Left colon (tissue), 2 donors: ENCODE results near the gene DOCK10. TPM values are rescaled to one million over a fixed set of nuclear protein-coding genes. Genes with fewer than 3 reads are reported as not detected.
"Not testable (repeated sequence)": the region's sequence is repeated elsewhere in the genome, so short reads cannot be mapped to it uniquely, and the experiment has no call there.

ENCODE experiments used
- ATAC-seq: fragments of 200-7000 bp; cut with Tn5 transposase; one replicate; pipeline ENCODE4 v1.9.1; 2020; ENCODE audit warnings: mild to moderate bottlenecking, moderate library complexity
- DNase-seq, 2 donors: peaks; one replicate each; pipeline ENCODE4 v3.0.0-alpha.2; 2020
- intact Hi-C, 2 donors: fragments of 100-400 bp; cut with DNase I in 1 of 2; cut with micrococcal nuclease in 1 of 2; formaldehyde crosslinking; loops; one replicate each; pipeline versions ENCODE4 v1.11.2 to v1.14.0; 2022; cut with DNase I, micrococcal nuclease
- total RNA-seq, 2 donors: library from RNA; stranded (reverse); fragmentation: NEBNext Ultra II Directional; extraction: Animal tissue kit (Norgen Biotek cat#: 25700); gene quantifications; one replicate each; pipeline ENCODE4 v1.2.1, GENCODE V29; 2021
- donor health status: DM: no; HTN: no; CAD: no.
- donor health status: DM: yes; HTN: yes; CAD: no.

Gene DOCK10
- total RNA-seq, 2 donors from 2014 or later: 11.9 to 14.0 TPM

DNA sequence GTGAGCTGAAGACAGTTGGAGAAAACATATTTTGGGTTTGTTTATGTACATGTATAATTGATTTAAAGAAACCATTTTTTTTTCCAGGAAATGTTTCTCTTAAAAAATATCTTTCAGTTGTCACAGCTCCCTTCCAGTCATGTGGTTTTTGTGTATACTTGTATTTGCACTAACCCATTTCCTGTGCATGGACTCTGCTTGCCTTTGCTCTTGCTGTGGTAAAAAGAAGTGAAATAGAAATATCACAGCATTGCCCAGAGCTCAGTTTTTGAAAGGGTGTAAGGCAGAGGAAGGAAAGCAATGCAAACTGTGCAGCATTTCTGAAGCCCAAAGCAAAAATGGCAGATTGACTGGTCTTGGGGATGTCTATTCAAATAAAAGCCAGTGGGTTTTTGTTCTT lies 10.4 kb upstream of the DOCK10 start:
- no peak for DNase-seq
- ATAC-seq: peak; percentile 33
- intact Hi-C loops: no loop called here

DNA sequence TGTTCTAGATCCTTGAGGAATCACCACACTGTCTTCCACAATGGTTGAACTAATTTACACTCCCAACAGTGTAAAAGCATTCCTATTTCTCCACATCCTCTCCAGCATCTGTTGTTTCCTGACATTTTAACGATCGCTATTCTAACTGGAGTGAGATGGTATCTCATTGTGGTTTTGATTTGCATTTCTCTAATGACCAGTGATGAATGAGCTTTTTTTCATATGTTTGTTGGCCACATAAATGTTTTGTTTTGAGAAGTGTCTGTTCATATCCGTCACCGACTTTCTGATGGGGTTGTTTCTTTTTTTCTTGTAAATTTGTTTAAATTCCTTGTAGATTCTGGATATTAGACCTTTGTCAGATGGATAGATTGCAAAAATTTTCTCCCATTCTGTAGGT lies 5.2 kb upstream of the DOCK10 start:
- ATAC-seq, DNase-seq: not testable (repeated sequence)

DNA sequence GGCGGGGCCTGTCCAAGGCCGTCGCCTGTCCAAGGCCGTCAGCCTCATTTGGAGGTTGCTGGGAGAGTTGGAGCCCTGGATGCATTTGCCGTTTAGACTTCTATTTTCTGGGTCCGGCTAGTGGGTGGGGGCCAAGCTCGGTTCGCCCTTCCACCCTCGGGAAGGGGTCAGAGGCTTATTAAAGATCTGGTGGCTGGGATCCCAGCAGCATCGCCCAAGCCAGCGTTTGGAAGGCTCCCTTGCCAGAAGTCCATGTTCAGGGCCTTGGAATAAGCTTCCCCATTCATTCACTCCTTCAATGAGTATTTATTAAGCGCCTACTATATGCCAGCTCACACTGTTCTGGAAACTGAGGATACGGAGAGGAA lies 516 bp upstream of the DOCK10 start:
- DNase-seq: no peak
- intact Hi-C loops: no loop called here
- no peak for ATAC-seq

More for the DNA sequence above, 5.2 kb upstream of the DOCK10 start:
- intact Hi-C loops: not testable (repeated sequence)

DNA sequence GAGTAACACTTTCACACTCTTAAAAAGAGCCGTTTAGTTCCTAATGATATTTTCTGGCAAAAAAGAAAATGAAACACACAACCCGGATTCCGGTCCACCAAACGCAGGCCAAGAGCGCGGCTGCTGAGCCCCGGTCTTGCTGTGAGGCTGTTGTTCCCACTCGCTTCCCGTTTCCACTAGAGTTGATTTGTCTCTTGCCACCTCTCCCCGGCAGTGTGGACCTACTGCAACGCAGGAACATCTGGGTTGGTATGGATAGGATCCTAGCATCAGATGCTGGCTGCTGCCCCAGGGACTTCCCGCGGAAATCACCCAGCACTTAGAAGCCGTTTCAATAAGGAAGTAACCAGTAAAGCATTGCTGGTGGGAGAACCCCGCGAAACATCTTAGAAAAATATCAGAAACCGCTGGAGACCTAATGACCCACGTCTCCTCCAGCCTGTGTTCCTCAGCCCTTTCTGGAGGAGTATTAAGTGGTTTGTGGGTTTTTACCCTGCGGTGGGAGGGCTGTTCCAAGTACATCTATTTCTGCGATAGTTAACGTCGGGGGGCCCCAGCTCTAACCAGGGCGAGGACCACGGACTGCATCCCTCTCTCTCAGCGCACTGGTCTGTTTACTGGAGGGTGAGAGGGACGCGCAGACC lies 939 bp downstream of the DOCK10 start:
- ATAC-seq (peak; percentile 72), DNase-seq (peak; percentile 55)
- intact Hi-C loops: no loop called here

DNA sequence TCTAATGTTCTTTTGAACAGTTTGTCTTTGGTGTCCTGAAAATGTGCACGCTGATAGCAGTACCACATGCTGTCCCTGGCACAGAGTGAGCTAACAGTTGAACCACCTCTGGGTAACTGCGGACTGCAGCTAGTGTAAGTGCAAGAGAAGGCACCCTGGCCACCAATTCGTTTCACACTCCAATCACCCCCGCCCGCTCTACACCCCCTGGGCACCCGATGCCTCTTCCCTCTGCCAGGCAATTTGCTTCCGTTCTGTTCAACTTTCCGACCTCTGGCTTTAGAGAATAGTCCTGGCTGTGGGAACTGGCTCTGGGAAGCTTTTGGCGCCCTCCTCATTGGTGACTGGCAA lies 1.4 kb downstream of the DOCK10 start:
- ATAC-seq (peak; percentile 45), DNase-seq (peak in 1 of 2 donors; percentile 32)
- intact Hi-C loops: no loop called here

DNA sequence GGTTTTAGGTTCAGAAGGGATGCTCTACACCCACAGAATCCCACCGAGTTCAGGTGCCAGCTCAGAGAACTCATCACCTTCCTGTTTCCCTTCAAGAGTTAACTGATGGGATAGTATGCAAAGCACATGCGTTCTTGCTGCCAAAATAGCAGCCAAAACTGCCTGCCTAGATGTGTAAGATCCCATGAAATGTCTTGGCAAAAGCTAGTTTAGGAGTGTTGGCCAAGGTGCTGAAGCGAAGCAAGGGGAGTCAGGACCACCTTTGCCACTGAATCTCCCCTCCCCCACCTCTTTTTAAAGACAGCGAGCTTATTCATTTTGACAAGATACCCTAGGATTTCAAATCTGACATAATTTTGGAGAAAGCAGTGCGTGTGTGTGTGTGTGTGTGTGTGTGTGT lies 2.1 kb downstream of the DOCK10 start:
- no peak for DNase-seq
- intact Hi-C loops: no loop called here
- ATAC-seq: no peak

DNA sequence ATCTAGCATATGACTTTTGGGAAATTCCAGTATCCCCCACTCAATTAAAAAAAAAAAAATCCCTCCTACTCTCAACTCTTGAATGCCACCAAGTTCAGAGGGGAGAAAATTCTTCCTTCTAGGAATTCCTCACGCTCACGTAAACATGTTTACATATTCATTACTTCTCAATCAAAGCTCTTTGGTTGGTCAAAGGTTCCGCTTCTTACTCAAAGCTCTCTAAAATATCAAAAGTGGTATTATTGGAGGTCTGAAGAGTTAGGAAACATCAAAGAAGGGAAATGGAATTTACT lies 4.1 kb downstream of the DOCK10 start:
- intact Hi-C loops: no loop called here
- ATAC-seq: no peak
- no peak for DNase-seq

DNA sequence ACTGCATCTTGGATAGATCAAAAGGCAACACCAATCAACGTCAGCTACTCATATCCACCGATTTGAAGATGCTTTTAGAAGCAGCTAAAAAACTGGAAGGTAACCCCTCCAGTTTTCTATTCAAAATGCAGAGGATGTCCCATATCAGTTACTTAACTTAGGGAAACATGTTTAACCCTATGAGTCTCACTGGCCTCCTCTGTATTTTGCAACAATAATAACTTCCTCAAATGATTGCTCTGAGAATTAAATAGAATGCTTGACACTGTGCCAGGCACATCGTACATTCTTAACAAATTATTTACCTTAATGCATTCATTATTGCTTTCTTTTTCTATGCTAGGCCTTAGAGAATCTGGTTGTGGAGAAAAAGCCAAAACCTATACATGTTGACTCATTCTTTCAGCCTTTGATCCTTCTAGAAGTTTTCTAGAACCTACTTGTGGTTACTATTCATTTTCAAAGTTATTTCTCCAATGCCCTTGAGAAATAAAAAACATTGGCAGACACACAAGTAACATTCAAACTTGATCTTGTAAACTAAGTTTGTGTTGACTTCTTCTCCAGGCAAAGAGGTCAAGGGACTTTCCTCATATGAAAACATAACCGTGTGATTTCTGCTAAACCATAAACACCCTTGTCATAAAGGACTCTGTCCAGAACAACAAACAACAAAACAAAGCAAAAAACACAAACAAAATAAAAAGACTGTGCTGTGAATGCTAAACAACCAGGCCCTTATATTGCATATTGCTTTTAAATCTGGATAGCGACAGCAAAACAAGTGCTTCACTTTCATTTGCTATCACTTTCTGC lies 4.6 kb downstream of the DOCK10 start:
- DNase-seq: no peak
- ATAC-seq: no peak
- intact Hi-C loops: no loop called here

DNA sequence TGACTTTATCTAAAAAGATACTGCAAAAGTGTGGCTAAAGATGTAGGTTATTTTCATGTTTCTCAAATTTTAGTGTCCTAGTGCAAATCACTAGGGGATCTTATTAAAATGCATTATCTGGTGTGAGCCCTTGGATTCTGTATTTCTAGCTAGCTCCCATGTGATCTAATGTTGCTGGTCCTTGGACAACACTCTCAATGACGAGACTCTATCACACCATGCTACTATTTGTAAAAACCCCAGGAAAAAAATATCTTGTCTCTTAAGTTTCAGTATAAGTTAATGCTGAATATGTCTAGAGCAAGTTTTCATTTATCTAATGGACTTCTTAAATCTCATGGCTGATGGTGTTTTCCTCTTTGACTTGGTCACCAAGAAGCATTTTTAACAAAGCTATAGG lies 5.8 kb downstream of the DOCK10 start:
- intact Hi-C loops: no loop called here
- DNase-seq (no peak), ATAC-seq (no peak)

DNA sequence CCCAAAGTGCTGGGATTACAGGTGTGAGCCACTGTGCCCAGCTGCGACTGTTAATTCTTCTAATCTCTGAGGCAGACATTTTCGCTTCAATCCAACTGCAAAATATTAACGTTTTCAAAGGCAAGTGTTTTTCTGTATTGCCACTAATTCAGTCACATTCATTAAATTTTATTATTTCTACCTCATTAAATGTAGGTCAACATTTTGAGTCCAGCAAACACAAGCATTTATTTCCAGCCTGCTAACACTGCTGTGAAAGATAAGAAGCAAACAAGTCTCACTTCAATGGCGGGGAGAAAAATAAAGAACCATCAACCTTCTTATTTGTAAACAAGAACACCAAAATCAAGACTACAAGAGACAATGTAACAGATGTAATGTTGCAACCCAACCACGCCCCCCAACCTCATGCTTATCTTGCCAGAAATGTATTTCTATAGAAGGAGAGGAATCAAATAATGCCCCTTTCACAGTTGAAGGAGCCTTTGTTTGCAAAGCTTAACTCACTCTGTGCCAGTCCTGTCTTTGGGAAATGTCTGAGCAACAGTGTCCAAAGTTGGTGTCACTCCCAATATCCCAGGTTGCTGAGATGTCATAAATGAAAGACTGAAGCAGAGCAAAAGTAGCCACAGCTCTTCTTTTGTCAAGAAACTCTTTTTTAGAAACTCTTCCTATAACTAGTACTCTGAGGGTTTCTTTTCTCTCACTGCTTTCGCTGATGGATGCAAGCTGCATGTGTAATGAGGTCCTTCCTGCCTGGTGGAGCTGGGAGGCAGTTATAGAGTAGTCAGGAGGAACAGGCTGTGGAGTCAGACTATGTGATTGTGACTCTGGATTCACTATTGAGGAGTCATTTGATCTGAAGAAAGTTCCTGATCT lies 8.6 kb downstream of the DOCK10 start:
- intact Hi-C loops: no loop called here
- no peak for ATAC-seq
- no peak for DNase-seq

DNA sequence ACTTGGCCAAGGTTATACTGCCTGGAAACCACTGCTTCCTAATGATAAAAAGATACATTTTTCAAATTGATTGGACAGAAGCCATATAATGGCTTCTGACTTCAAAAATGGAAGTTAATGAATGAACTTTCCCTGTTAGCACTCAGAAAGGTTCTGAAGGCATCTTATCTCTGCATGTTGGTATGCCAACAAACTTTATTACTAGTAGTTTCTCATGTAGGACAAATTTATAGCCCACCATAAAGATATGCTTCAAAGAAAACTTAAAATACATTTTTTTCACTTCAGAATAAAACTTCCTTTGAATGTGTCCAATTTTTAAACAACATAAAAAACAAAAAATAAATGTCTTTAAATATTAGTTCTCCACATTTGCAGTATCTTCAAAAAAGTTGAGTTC lies 10.0 kb downstream of the DOCK10 start:
- DNase-seq (no peak), ATAC-seq (peak; percentile 78)
- intact Hi-C loops: no loop called here

DNA sequence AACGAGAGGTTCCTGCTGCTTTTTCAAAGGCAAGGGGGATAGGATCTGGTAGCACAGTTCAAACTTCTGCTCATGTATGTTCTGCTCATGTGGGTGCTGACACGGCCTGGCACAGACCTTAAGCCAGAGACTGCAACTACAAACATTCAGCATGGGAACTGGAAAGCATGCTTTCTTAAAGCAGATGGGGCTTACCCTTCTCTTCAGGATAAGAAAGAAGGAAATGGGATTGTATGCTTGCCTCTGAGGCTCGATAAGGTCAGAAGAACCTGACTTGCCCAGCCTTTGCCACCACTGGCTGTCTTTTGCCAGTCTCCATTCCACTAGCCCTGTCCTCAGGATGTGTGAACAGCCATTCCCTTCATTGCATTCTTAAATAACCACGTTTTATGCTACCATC lies 10.7 kb downstream of the DOCK10 start:
- intact Hi-C loops: no loop called here
- no peak for DNase-seq
- ATAC-seq: no peak

DNA sequence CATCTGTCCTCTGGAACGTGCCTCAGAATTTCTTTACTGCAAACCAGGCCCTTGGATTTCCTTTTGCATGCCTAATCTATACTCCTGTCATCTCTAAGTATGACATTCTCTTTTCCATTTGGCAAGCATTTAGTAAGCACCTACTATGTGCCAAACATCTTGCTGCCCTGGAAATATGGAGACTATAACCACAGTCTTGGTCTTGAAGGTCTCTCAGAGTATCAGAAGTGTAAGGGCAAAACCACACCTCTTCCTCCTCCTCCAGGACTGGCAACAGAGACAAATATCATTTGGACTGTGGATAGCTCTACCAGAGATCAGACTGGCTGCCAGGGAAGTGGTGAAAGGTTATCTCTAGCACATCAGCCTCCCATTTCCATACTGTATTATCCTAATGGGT lies 11.4 kb downstream of the DOCK10 start:
- ATAC-seq (no peak), DNase-seq (no peak)
- intact Hi-C loops: no loop called here

DNA sequence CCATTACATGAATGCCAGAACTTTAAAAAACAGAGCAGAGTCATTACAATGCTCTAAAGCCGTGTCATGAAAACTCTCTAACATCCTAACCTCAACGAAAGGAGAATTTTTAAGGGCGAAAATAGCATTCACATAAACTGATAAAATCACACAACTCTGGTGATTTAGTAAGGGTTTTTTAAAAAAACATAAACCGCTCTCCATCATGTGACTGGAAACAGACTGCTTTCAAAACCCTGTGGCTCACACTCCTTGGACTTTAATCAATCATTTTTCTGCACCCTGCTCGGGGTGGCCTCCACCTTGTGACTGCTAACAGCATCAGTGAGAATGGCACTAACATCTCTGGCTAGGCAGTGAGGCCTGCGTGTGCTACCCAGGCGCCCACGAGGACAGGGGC lies 12.1 kb downstream of the DOCK10 start:
- intact Hi-C loops: no loop called here
- ATAC-seq (no peak), DNase-seq (no peak)

DNA sequence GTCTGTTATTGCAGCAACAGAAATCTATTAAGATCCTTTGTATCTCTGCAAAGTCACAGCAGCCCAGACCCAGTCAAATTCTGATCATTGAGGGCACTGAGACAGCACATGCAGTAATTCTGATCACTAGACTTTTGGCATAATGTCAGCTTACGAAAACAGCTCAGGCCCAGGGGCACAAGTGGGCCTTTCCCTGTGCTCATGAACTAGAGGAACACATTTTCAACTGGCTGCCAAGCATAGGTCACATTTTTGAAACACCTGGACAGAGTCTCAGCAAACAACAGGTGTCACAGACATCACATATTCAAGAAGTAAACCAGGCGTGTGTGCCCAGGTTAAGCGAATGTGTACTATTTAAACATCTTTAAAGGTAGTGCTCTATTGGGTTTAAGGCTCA lies 13.7 kb downstream of the DOCK10 start:
- intact Hi-C loops: no loop called here
- DNase-seq: no peak
- ATAC-seq: peak; percentile 56

DNA sequence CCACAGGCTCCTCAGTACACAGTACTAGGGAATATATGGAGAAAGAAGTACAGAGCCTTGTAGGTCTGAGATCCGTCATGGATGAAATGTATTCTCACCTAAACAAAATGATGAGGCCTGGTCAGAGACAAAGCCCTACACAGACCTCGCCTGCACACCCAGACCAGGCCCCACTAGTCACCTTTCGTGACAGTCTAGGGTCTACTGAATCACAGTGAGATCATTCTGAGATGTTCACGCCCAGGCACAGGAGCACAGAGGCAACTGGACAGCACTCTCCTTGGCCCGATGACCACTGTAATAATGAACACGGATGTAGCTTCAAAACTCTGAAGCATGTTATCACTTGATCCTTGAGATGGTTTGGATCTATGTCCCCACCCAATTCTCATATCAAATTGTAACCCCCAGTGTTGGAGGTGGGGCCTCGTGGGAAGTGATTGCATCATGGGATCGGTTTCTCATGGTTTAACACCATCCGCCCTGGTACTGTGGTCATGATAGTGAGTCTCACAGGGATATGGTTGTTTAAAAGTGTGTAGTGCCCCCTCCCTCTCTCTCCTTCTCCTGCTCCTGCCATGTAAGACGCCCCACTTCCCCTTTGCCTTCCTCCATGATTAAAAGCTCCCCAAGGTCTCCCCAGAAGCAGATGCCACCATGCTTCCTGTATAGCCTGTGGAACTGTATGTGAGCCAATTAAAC lies 15.1 kb downstream of the DOCK10 start:
- no peak for ATAC-seq
- intact Hi-C loops: no loop called here

DNA sequence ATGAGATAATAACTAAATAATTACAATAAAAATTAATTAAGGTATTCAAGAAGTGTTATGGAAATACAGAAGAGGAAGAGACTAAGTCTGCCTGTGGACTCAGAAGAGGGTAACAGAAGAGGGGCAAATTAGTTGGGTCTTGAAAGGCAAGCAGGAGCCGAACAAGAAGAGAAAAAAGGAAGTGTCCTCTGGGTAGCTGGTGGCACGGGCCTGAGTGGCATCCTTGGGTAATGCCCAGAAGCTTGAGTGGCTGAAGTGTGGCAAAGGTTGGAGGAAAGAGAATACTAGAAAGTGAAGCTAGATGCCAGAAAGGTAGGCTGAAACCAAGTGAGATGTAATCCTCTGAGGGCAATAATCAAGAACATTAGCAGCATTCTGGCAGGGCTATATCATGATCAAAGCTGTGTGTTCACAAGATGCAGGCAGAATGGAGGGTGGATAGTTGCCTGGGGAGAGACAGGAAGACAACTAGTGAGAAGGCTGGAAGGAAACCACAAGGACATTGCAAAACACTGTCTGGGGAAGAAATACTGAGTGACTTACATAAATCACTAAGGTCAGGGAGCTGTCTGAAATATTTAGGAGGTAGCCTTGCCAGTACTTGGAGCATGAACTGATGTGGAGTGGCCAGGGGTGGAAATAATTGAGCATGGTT lies 16.2 kb downstream of the DOCK10 start:
- intact Hi-C loops: no loop called here
- no peak for DNase-seq
- no peak for ATAC-seq

More for the DNA sequence above, 15.1 kb downstream of the DOCK10 start:
- DNase-seq: no peak

DNA sequence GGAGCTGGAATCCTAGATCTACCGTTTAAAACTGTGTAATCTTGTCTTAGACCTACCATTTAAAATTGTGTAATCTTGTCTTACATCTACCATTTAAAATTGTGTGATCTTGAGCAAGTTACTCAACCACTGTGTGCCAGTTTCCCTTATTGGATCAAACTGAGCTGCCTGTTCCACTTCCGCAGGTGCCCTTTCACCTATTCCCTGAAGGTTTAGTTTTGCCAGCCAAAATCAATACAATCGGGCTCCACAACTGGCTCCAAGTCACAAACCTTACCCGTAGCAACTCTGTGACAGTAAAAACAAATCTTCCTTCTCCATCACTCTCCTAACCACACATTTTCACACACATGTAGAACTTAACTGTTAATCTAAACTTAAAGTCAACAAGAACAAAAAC lies 20.1 kb downstream of the DOCK10 start:
- DNase-seq (no peak), ATAC-seq (peak; percentile 79)
- intact Hi-C loops: no loop called here
